ENCODE measurements around the gene RXFP3.
"Not testable (repeated sequence)": the region's sequence is repeated elsewhere in the genome, so short reads cannot be mapped to it uniquely, and the experiment has no call there.

RXFP3 gene

GRCh38 chr5:33941090-33941489, 4.9 kb downstream of the RXFP3 start:
- no peak for TF ChIP-seq ZNF274 (IDR thresholded peaks at IDR 0.05; ENCODE audit: low read depth, low read length)
- H3K4me3 ChIP-seq (ENCODE audit: low read length): no peak overlapping the region

- no peak overlapping the region for H3K4me3 ChIP-seq (ENCODE audit: low read length)
- no peak for TF ChIP-seq ZNF274 (IDR thresholded peaks at IDR 0.05; ENCODE audit: low read depth, low read length)
Observed at GRCh38 chr5:33944543-33945132, 8.5 kb downstream of the RXFP3 start.

GRCh38 chr5:33952175-33952574, 16.0 kb downstream of the RXFP3 start:
- H3K4me3 ChIP-seq (ENCODE audit: low read length): not testable (repeated sequence)

- H3K4me3 ChIP-seq (ENCODE audit: low read length): no peak overlapping the region
- TF ChIP-seq ZNF274 (IDR thresholded peaks at IDR 0.05; ENCODE audit: low read depth, low read length): no peak
Observed at GRCh38 chr5:33957577-33958150, 21.5 kb downstream of the RXFP3 start.

GRCh38 chr5:33958176-33958575, 22.0 kb downstream of the RXFP3 start:
- no peak overlapping the region for H3K4me3 ChIP-seq (ENCODE audit: low read length)
- TF ChIP-seq ZNF274 (IDR thresholded peaks at IDR 0.05; ENCODE audit: low read depth, low read length): no peak

- TF ChIP-seq ZNF274 (IDR thresholded peaks at IDR 0.05; ENCODE audit: low read depth, low read length): no peak
- H3K4me3 ChIP-seq (ENCODE audit: low read length): no peak overlapping the region
Observed at GRCh38 chr5:33964132-33964700, 28.0 kb downstream of the RXFP3 start.

- no peak for TF ChIP-seq ZNF274 (IDR thresholded peaks at IDR 0.05; ENCODE audit: low read depth, low read length)
- no peak overlapping the region for H3K4me3 ChIP-seq (ENCODE audit: low read length)
Observed at GRCh38 chr5:33966805-33967204, 30.6 kb downstream of the RXFP3 start.

GRCh38 chr5:33968211-33969005, 32.2 kb downstream of the RXFP3 start:
- no peak overlapping the region for H3K4me3 ChIP-seq (ENCODE audit: low read length)
- no peak for TF ChIP-seq ZNF274 (IDR thresholded peaks at IDR 0.05; ENCODE audit: low read depth, low read length)

GRCh38 chr5:33969572-33970452, 33.6 kb downstream of the RXFP3 start:
- no peak overlapping the region for H3K4me3 ChIP-seq (ENCODE audit: low read length)
- TF ChIP-seq ZNF274 (IDR thresholded peaks at IDR 0.05; ENCODE audit: low read depth, low read length): no peak

- no peak for TF ChIP-seq ZNF274 (IDR thresholded peaks at IDR 0.05; ENCODE audit: low read depth, low read length)
Observed at GRCh38 chr5:33973271-33973670, 37.1 kb downstream of the RXFP3 start.

GRCh38 chr5:33975852-33976251, 39.7 kb downstream of the RXFP3 start:
- TF ChIP-seq ZNF274 (IDR thresholded peaks at IDR 0.05; ENCODE audit: low read depth, low read length): no peak
- H3K4me3 ChIP-seq (ENCODE audit: low read length): no peak overlapping the region

More at GRCh38 chr5:33973271-33973670, 37.1 kb downstream of the RXFP3 start:
- H3K4me3 ChIP-seq (ENCODE audit: low read length): no peak overlapping the region

- TF ChIP-seq ZNF274 (IDR thresholded peaks at IDR 0.05; ENCODE audit: low read depth, low read length): no peak
Observed at GRCh38 chr5:33976307-33976706, 40.1 kb downstream of the RXFP3 start.

GRCh38 chr5:33978306-33978705, 42.1 kb downstream of the RXFP3 start:
- TF ChIP-seq ZNF274 (IDR thresholded peaks at IDR 0.05; ENCODE audit: low read depth, low read length): no peak
- H3K4me3 ChIP-seq (ENCODE audit: low read length): no peak overlapping the region

More at GRCh38 chr5:33976307-33976706, 40.1 kb downstream of the RXFP3 start:
- H3K4me3 ChIP-seq (ENCODE audit: low read length): no peak overlapping the region

GRCh38 chr5:33980030-33980429, 43.8 kb downstream of the RXFP3 start:
- no peak overlapping the region for H3K4me3 ChIP-seq (ENCODE audit: low read length)
- TF ChIP-seq ZNF274 (IDR thresholded peaks at IDR 0.05; ENCODE audit: low read depth, low read length): no peak

All from GM08714 (cell line).